BJ (cell line): Measurements from ENCODE around the gene CCSER2. TPM values are rescaled to one million over a fixed set of nuclear protein-coding genes. Genes with fewer than 3 reads are reported as not detected.
"Not testable (repeated sequence)": the region's sequence is repeated elsewhere in the genome, so short reads cannot be mapped to it uniquely, and the experiment has no call there.

Experiments used
- CTCF ChIA-PET: fragments of 350-600 bp; formaldehyde crosslinking; extraction: SDS; loops from one replicate; lab custom pipeline; 2021; ENCODE audit warnings: antibody characterized with exemption, inconsistent platforms; lab: Yijun Ruan, JAX
- POLR2A ChIA-PET: fragments of 300-600 bp; sonication (Branson Sonifier 250); formaldehyde crosslinking; extraction: SDS; loops from one replicate; lab custom pipeline; 2021; ENCODE audit warnings: antibody characterized with exemption; lab: Charles Lee
- DNase-seq: peaks from one replicate; pipeline ENCODE4 v3.0.0-alpha.2; 2011; ENCODE audit warnings: low read depth
- H3K27me3 ChIP-seq: 2 replicates; pipeline ENCODE4 v1.6.0; 2011; ENCODE audit warnings: low read length; ENCODE audit not compliant: control insufficient read depth, insufficient read depth
- H3K36me3 ChIP-seq: 2 replicates; pipeline ENCODE4 v1.5.1; 2011; ENCODE audit warnings: low read length; ENCODE audit not compliant: control insufficient read depth, insufficient read depth
- H3K4me3 ChIP-seq: 2 replicates; pipeline ENCODE4 v1.5.1; 2011; ENCODE audit warnings: low read depth, mild to moderate bottlenecking, control low read depth, low read length
- polyA plus RNA-seq: library from polyadenylated mRNA; depleted of rRNA; stranded (reverse); fragments of >200 nt; gene quantifications from 2 replicates; pipeline ENCODE4 v1.2.3, GENCODE V29; 2011
- TF ChIP-seq, protein P1 (sequence below): IDR thresholded peaks from 2 replicates; pipeline ENCODE4 v1.5.1; 2011; ENCODE audit warnings: low read depth, mild to moderate bottlenecking, control low read depth, inconsistent platforms, low read length, moderate library complexity; ENCODE audit not compliant: insufficient read depth

CCSER2 gene
- polyA plus RNA-seq, 1 experiment = 28.7 TPM

DNA sequence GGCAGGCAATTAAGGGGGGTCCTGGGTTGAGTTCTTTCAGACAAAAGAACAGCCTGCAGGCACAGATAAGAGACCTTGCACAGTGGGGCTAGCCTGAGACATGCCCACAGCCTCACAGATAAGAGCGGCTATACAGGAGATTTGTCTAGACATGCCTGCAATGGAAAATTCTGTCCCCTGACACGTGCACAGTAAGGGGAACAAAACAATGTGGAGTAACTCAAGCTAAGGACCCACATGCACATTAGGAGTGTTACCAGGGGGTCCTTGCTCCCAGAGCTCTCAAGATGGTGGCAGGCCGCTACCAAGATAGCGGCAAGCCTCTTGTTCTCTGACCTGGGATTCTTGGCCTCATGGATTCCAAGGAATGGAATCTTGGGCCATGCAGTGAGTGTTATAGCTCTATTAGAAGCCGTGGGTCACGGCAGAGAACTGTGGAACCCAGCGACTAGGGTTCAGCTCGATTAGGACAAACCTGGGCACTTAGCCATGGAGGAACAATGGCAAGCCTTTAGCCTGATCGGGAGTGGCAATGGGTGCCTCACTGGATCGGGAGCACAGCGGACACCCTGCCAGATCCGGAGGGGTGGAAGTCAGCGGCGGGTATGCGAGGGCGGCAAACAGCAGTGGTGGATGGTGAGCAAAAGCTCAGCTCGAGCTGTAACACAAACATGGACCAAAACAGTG, 196.9 kb downstream of the CCSER2 start:
- ChIA-PET POLR2A (no interaction called here), CTCF (interaction anchor here (0.7 to 2.0 kb wide), 3 partner anchors 10 to 173 kb away, joined by 3 to 7 read pairs (median 3); no protein-coding TSS in a partner anchor)
- Histone ChIP-seq H3K36me3 (no peaks in the 10 kb centered on the region), H3K27me3 (no peaks in the 10 kb centered on the region), H3K4me3 (no peak overlapping the region)
- TF ChIP-seq, protein P1, sequence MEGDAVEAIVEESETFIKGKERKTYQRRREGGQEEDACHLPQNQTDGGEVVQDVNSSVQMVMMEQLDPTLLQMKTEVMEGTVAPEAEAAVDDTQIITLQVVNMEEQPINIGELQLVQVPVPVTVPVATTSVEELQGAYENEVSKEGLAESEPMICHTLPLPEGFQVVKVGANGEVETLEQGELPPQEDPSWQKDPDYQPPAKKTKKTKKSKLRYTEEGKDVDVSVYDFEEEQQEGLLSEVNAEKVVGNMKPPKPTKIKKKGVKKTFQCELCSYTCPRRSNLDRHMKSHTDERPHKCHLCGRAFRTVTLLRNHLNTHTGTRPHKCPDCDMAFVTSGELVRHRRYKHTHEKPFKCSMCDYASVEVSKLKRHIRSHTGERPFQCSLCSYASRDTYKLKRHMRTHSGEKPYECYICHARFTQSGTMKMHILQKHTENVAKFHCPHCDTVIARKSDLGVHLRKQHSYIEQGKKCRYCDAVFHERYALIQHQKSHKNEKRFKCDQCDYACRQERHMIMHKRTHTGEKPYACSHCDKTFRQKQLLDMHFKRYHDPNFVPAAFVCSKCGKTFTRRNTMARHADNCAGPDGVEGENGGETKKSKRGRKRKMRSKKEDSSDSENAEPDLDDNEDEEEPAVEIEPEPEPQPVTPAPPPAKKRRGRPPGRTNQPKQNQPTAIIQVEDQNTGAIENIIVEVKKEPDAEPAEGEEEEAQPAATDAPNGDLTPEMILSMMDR = no peak
- no peak for DNase-seq

DNA sequence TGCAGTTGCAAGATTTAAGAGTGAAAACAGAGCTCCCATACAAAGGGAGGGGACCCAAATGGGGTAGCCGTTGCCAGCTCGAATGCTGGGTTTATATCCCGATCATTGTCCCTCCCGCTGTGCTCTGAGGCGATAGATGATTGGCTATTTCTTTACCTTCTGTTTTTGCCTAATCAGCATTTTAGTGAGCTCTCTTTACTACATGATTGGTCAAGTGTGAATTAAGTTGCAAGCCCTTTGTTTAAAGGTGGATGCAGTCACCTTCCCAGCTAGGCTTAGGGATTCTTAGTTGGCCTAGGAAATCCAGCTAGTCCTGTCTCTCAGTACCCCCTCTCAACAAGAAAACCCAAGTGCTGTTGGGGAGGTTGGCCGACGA, 197.4 kb downstream of the CCSER2 start:
- POLR2A ChIA-PET, H3K27me3 ChIP-seq, DNase-seq, H3K36me3 ChIP-seq, H3K4me3 ChIP-seq: not testable (repeated sequence)
- CTCF ChIA-PET = interaction anchor here (0.7 to 2.0 kb wide), 3 partner anchors 9 to 174 kb away, joined by 3 to 7 read pairs (median 3); no protein-coding TSS in a partner anchor

DNA sequence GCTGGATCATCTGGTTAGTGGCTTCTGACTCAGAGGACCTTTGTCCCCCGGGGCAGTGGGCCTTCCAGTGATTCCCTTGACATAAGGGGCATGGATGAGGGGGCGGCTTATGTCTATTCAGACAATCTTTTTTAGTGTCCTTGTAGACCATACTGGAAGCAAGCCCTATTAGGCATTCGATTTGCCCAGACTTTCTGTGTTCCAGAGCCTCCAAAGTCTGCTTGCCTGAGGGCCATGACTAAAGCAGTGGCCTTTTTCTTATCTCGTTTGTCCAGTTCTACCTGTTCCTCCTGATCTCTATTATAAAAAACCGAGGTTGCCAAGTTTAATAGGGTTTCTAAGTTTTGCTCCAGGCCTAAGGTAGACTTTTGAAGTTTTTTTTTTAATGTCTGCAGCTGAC, 199.0 kb downstream of the CCSER2 start:
- H3K27me3 ChIP-seq, H3K4me3 ChIP-seq, CTCF ChIA-PET, DNase-seq, H3K36me3 ChIP-seq, POLR2A ChIA-PET: not testable (repeated sequence)

DNA sequence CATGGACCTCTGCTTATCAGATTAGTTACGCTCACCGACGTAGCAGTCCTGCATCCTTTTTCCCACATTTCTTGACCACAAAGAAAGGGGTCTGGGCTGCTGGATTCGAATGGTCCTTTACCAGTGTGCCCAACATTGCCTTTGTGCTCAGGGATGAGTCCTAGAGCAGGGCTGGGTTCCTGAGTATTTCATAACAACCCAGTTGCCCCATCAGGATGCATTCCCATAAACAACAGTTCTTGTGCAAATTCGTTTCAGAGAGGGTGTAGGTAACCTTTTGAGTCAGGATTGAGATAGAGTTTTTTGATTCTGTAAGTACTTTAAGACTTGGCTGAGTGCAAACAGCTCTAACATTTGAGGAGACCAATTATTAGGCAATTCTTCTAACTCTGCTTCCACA, 200.1 kb downstream of the CCSER2 start:
- H3K36me3 ChIP-seq, DNase-seq, CTCF ChIA-PET, POLR2A ChIA-PET, H3K4me3 ChIP-seq, H3K27me3 ChIP-seq: not testable (repeated sequence)

DNA sequence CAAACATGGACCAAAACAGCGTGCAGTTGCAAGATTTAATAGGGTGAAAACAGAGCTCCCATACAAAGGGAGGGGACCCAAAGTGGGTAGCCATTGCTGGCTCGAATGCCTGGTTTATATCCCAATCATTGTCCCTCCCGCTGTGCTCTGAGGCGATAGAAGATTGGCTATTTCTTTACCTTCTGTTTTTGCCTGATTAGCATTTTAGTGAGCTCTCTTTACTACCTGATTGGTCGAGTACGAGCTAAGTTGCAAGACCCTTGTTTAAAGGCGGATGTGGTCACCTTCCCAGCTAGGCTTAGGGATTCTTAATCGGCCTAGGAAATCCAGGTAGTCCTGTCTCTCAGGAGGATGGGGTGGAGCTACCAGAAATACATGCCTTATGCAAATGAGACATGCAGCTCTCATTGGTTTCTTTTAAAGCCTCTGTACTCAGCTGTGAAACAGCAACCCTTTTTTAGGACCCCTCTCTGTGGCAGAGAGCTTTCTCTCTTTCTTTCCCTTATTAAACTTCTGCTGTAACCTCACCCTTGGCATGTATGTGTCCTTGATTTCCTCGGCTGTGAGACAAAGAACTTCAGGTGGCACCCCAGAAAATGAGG, 202.4 kb downstream of the CCSER2 start:
- CTCF ChIA-PET = interaction anchor here (1.3 to 2.9 kb wide), 6 partner anchors 8 to 266 kb away, joined by 3 to 12 read pairs (median 5); no protein-coding TSS in a partner anchor

DNA sequence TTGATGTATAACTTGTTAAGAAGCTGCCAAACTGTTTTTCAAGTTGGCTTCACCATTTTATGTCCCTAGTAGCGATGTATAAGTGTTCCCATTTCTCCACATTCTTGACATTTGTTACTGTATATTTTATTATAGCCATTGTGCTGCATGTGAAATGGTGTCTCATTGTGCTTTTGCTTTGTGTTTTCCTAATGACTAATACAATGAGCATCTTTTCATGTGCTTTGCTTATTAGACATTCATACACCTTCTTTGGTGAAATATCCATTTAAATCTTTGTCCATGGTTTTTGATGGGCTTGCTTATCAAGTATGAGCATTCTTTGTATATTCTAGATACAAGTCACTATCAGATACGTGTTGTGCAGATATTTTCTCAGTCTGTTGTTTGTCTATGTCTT, 203.0 kb downstream of the CCSER2 start:
- no peak for DNase-seq
- Histone ChIP-seq H3K27me3 (no peaks in the 10 kb centered on the region), H3K4me3 (no peak overlapping the region), H3K36me3 (no peaks in the 10 kb centered on the region)
- CTCF ChIA-PET = interaction anchor here (0.6 to 2.9 kb wide), 7 partner anchors 8 to 270 kb away, joined by 3 to 12 read pairs (median 3); no protein-coding TSS in a partner anchor
- TF ChIP-seq, protein P1 = no peak
- POLR2A ChIA-PET = no interaction called here

More for the DNA sequence above, 202.4 kb downstream of the CCSER2 start:
- DNase-seq = no peak
- Histone ChIP-seq H3K27me3 (no peaks in the 10 kb centered on the region), H3K4me3 (no peak overlapping the region), H3K36me3 (no peaks in the 10 kb centered on the region)
- TF ChIP-seq, protein P1 = no peak
- POLR2A ChIA-PET = no interaction called here
